Upper lobe of left lung (tissue), 4 donors: ENCODE measurements around the gene BRWD1.

Experiments used
- EP300 ChIP-seq, 4 donors: sonication (generic); formaldehyde crosslinking; IDR thresholded peaks; one replicate each; pipeline ENCODE4 v1.5.1; 2017; ENCODE audit warnings: antibody characterized with exemption in 4 of 4, control low read depth in 2 of 4
- POLR2A ChIP-seq, 4 donors: fragments of 450-650 bp; IDR thresholded peaks; one replicate each; pipeline ENCODE4 v1.5.1; 2016 to 2017; ENCODE audit warnings: antibody characterized with exemption in 4 of 4, mild to moderate bottlenecking in 2 of 4
- POLR2AphosphoS5 ChIP-seq, 2 donors: sonication (generic); formaldehyde crosslinking; IDR thresholded peaks; one replicate each; pipeline ENCODE4 v1.5.1; 2017; ENCODE audit warnings: antibody characterized with exemption in 2 of 2
- TF ChIP-seq, protein P1 (sequence below), 6 experiments: fragments of 450-650 bp in 4 of 6; fragments of 200-600 bp in 2 of 6; sonication (generic) in 2 of 6; IDR thresholded peaks; one replicate each; pipeline ENCODE4 v1.5.1; 2016 to 2019; ENCODE audit warnings: antibody characterized with exemption in 6 of 6

DNA sequence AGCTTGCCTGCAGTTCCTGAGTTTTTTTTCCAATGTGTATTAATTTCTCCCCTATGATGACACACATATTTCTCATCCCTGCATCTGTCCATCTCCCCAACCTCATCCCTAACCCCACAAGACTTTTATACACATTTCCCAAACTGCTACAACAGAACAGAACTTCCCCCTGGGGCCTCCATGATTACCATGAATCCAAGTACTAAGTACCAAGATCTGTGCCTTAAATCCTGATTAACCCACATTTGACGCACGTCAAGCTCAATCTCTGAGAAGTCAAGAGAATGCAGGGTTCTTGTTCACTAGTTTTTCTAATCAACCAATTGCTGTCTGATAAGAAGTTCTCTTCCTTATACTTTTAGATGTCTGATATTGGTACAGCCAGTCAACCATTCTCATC is 25.8 kb upstream of the BRWD1 start:
- TF ChIP-seq EP300 (IDR thresholded peaks at IDR 0.05) (no peak), POLR2AphosphoS5 (IDR thresholded peaks at IDR 0.05) (no peak), POLR2A (IDR thresholded peaks at IDR 0.05) (no peak)
- TF ChIP-seq, protein P1, sequence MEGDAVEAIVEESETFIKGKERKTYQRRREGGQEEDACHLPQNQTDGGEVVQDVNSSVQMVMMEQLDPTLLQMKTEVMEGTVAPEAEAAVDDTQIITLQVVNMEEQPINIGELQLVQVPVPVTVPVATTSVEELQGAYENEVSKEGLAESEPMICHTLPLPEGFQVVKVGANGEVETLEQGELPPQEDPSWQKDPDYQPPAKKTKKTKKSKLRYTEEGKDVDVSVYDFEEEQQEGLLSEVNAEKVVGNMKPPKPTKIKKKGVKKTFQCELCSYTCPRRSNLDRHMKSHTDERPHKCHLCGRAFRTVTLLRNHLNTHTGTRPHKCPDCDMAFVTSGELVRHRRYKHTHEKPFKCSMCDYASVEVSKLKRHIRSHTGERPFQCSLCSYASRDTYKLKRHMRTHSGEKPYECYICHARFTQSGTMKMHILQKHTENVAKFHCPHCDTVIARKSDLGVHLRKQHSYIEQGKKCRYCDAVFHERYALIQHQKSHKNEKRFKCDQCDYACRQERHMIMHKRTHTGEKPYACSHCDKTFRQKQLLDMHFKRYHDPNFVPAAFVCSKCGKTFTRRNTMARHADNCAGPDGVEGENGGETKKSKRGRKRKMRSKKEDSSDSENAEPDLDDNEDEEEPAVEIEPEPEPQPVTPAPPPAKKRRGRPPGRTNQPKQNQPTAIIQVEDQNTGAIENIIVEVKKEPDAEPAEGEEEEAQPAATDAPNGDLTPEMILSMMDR (IDR thresholded peaks at IDR 0.05): no peak
